ENCODE results near the gene MEF2A. TPM values are rescaled to one million over a fixed set of nuclear protein-coding genes. Genes with fewer than 3 reads are reported as not detected.

MEF2A gene
- total RNA-seq, 1 donor from 2014 or later: 46.3 TPM

GRCh38 chr15:99614749-99615288, 49.0 kb downstream of the MEF2A start:
- no peaks in the 10 kb centered on the region for H3K36me3 ChIP-seq (ENCODE audit: insufficient read depth, low read length)
- DNase-seq (ENCODE audit: low read depth) (no peak), FAIRE-seq (no peak)
- H3K4me3 ChIP-seq (ENCODE audit: insufficient read depth, low read depth, low read length): no peak overlapping the region
- no peaks in the 10 kb centered on the region for H3K9me3 ChIP-seq (ENCODE audit: insufficient read depth, low read depth, low read length)
- H3K9ac ChIP-seq (ENCODE audit: low read length): no peak overlapping the region
- peaks cover 5% of the 10 kb centered on the region for H3K4me1 ChIP-seq (ENCODE audit: insufficient read depth, low read length)
- peaks cover 74% of the 10 kb centered on the region for H4K20me1 ChIP-seq (ENCODE audit: insufficient read depth, low read length)
- no peaks in the 10 kb centered on the region for H3K27me3 ChIP-seq (ENCODE audit: insufficient read depth, low read length)
- Mint-ChIP-seq H3K4me3 (ENCODE audit: unreplicated experiment) (no peak overlapping the region), H3K27ac (ENCODE audit: unreplicated experiment) (no peak overlapping the region), H3K27me3 (ENCODE audit: low read depth, unreplicated experiment) (no peaks in the 10 kb centered on the region), H3K9me3 (ENCODE audit: unreplicated experiment) (no peaks in the 10 kb centered on the region), H3K36me3 (ENCODE audit: low read depth, unreplicated experiment) (peaks cover 7% of the 10 kb centered on the region), H3K4me1 (ENCODE audit: low read depth, unreplicated experiment) (peaks cover 22% of the 10 kb centered on the region)
- H2AFZ ChIP-seq (ENCODE audit: low read depth, low read length): no peak overlapping the region
- H3K79me2 ChIP-seq (ENCODE audit: insufficient read depth, low read length): peaks cover 97% of the 10 kb centered on the region
- H3K27ac ChIP-seq (ENCODE audit: low read depth, low read length): no peak overlapping the region
- no peak for TF ChIP-seq EZH2 (IDR thresholded peaks at IDR 0.05; ENCODE audit: insufficient read depth, low read length)
- TF ChIP-seq, protein P1, sequence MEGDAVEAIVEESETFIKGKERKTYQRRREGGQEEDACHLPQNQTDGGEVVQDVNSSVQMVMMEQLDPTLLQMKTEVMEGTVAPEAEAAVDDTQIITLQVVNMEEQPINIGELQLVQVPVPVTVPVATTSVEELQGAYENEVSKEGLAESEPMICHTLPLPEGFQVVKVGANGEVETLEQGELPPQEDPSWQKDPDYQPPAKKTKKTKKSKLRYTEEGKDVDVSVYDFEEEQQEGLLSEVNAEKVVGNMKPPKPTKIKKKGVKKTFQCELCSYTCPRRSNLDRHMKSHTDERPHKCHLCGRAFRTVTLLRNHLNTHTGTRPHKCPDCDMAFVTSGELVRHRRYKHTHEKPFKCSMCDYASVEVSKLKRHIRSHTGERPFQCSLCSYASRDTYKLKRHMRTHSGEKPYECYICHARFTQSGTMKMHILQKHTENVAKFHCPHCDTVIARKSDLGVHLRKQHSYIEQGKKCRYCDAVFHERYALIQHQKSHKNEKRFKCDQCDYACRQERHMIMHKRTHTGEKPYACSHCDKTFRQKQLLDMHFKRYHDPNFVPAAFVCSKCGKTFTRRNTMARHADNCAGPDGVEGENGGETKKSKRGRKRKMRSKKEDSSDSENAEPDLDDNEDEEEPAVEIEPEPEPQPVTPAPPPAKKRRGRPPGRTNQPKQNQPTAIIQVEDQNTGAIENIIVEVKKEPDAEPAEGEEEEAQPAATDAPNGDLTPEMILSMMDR (IDR thresholded peaks at IDR 0.05; ENCODE audit: insufficient read depth, low read depth, low read length): no peak
- H3K4me2 ChIP-seq (ENCODE audit: low read length): no peak overlapping the region

GRCh38 chr15:99615460-99615859, 49.7 kb downstream of the MEF2A start:
- Histone ChIP-seq H3K9me3 (ENCODE audit: insufficient read depth, low read depth, low read length) (no peaks in the 10 kb centered on the region), H3K36me3 (ENCODE audit: insufficient read depth, low read length) (no peaks in the 10 kb centered on the region), H4K20me1 (ENCODE audit: insufficient read depth, low read length) (peaks cover 79% of the 10 kb centered on the region), H2AFZ (ENCODE audit: low read depth, low read length) (no peak overlapping the region), H3K4me2 (ENCODE audit: low read length) (no peak overlapping the region), H3K27ac (ENCODE audit: low read depth, low read length) (no peak overlapping the region), H3K4me3 (ENCODE audit: insufficient read depth, low read depth, low read length) (no peak overlapping the region), H3K9ac (ENCODE audit: low read length) (no peak overlapping the region), H3K4me1 (ENCODE audit: insufficient read depth, low read length) (peaks cover 5% of the 10 kb centered on the region), H3K79me2 (ENCODE audit: insufficient read depth, low read length) (peaks cover 97% of the 10 kb centered on the region), H3K27me3 (ENCODE audit: insufficient read depth, low read length) (no peaks in the 10 kb centered on the region)
- peaks cover 23% of the 10 kb centered on the region for H3K4me1 Mint-ChIP-seq (ENCODE audit: low read depth, unreplicated experiment)
- H3K4me3 Mint-ChIP-seq (ENCODE audit: unreplicated experiment): no peak overlapping the region
- FAIRE-seq: no peak
- H3K36me3 Mint-ChIP-seq (ENCODE audit: low read depth, unreplicated experiment): peaks cover 7% of the 10 kb centered on the region
- no peaks in the 10 kb centered on the region for H3K27me3 Mint-ChIP-seq (ENCODE audit: low read depth, unreplicated experiment)
- H3K27ac Mint-ChIP-seq (ENCODE audit: unreplicated experiment): no peak overlapping the region
- no peaks in the 10 kb centered on the region for H3K9me3 Mint-ChIP-seq (ENCODE audit: unreplicated experiment)
- DNase-seq (ENCODE audit: low read depth): no peak
- TF ChIP-seq, protein P1 (IDR thresholded peaks at IDR 0.05; ENCODE audit: insufficient read depth, low read depth, low read length): no peak
- TF ChIP-seq EZH2 (IDR thresholded peaks at IDR 0.05; ENCODE audit: insufficient read depth, low read length): no peak

DNA sequence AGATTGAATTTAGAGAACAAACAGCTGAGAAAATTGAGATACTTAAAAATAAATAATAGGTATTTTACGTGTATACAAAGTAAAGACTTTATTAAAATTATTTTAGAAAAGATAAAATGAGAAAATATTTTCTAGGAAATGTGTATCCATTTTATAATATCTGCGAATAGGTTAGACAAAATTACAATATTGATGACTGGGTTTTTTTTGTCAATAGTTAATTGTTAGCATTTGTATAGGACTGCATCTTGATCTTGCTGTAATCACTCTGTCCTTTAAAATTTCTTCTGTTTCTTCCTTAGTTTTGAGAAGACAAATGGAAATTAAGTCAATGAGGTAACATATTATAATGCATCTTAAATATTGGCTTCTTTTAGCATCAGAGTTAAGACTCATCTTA, 50.3 kb downstream of the MEF2A start:
- H3K27ac ChIP-seq (ENCODE audit: low read depth, low read length): no peak overlapping the region

More for the DNA sequence above, 50.3 kb downstream of the MEF2A start:
- Histone ChIP-seq H3K36me3 (ENCODE audit: insufficient read depth, low read length) (no peaks in the 10 kb centered on the region), H3K4me3 (ENCODE audit: insufficient read depth, low read depth, low read length) (no peak overlapping the region), H3K4me1 (ENCODE audit: insufficient read depth, low read length) (peaks cover 5% of the 10 kb centered on the region), H3K4me2 (ENCODE audit: low read length) (no peak overlapping the region), H4K20me1 (ENCODE audit: insufficient read depth, low read length) (peaks cover 76% of the 10 kb centered on the region), H3K79me2 (ENCODE audit: insufficient read depth, low read length) (peaks cover 97% of the 10 kb centered on the region), H3K27me3 (ENCODE audit: insufficient read depth, low read length) (no peaks in the 10 kb centered on the region), H2AFZ (ENCODE audit: low read depth, low read length) (no peak overlapping the region), H3K9me3 (ENCODE audit: insufficient read depth, low read depth, low read length) (no peaks in the 10 kb centered on the region), H3K9ac (ENCODE audit: low read length) (no peak overlapping the region)
- peaks cover 7% of the 10 kb centered on the region for H3K36me3 Mint-ChIP-seq (ENCODE audit: low read depth, unreplicated experiment)
- FAIRE-seq (no peak), DNase-seq (ENCODE audit: low read depth) (no peak)
- no peak overlapping the region for H3K27ac Mint-ChIP-seq (ENCODE audit: unreplicated experiment)
- H3K4me3 Mint-ChIP-seq (ENCODE audit: unreplicated experiment): no peak overlapping the region
- no peaks in the 10 kb centered on the region for H3K27me3 Mint-ChIP-seq (ENCODE audit: low read depth, unreplicated experiment)
- H3K9me3 Mint-ChIP-seq (ENCODE audit: unreplicated experiment): no peaks in the 10 kb centered on the region
- TF ChIP-seq, protein P1 (IDR thresholded peaks at IDR 0.05; ENCODE audit: insufficient read depth, low read depth, low read length): no peak
- TF ChIP-seq EZH2 (IDR thresholded peaks at IDR 0.05; ENCODE audit: insufficient read depth, low read length): no peak
- H3K4me1 Mint-ChIP-seq (ENCODE audit: low read depth, unreplicated experiment): peaks cover 23% of the 10 kb centered on the region
